Vagina (tissue), 2 donors: ENCODE results near the gene FAM163B.

Source experiments
- CTCF ChIP-seq, 3 experiments: fragments of 450-650 bp in 2 of 3; fragments of 200-600 bp in 1 of 3; sonication (generic) in 1 of 3; IDR thresholded peaks; one replicate each; pipeline ENCODE4 v1.5.1; 2017 to 2019; ENCODE audit warnings: antibody characterized with exemption in 3 of 3, mild to moderate bottlenecking in 2 of 3, moderate library complexity in 2 of 3
- POLR2A ChIP-seq, 2 donors: fragments of 450-650 bp; IDR thresholded peaks; one replicate each; pipeline ENCODE4 v1.6.1; 2017; ENCODE audit warnings: antibody characterized with exemption in 2 of 2, mild to moderate bottlenecking in 2 of 2, moderate library complexity in 2 of 2
- POLR2AphosphoS5 ChIP-seq, 2 donors: sonication (generic); formaldehyde crosslinking; IDR thresholded peaks; one replicate each; pipeline ENCODE4 v1.9.0; 2017; ENCODE audit warnings: antibody characterized with exemption in 2 of 2, mild to moderate bottlenecking in 2 of 2, low read depth in 1 of 2; ENCODE audit not compliant: insufficient read depth in 1 of 2

- TF ChIP-seq CTCF (IDR thresholded peaks at IDR 0.05): no peak
- TF ChIP-seq POLR2A (IDR thresholded peaks at IDR 0.05): no peak
- no peak for TF ChIP-seq POLR2AphosphoS5 (IDR thresholded peaks at IDR 0.05; ENCODE audit: insufficient read depth in 1 of 2, low read depth in 1 of 2)
These were observed 37.7 kb downstream of the FAM163B start for GRCh38 chr9:133571391-133571890.
